ENCODE measurements around the gene ZSCAN5A. TPM values are rescaled to one million over a fixed set of nuclear protein-coding genes. Genes with fewer than 3 reads are reported as not detected.
"Not testable (repeated sequence)": the region's sequence is repeated elsewhere in the genome, so short reads cannot be mapped to it uniquely, and the experiment has no call there.

ZSCAN5A gene
- total RNA-seq, 1 donor from 2014 or later, result 4.3 TPM

- peak; percentile 96 for DNase-seq (ENCODE audit: low spot score)
- ATAC-seq, result peak; percentile 87
Observed at GRCh38 chr19:56315077-56315828, 614 bp upstream of the ZSCAN5A start.

- peak; percentile 33 for ATAC-seq
Observed at GRCh38 chr19:56314018-56314380, 640 bp downstream of the ZSCAN5A start.

GRCh38 chr19:56312787-56313657 is 1.6 kb downstream of the ZSCAN5A start:
- ATAC-seq (no peak), DNase-seq (ENCODE audit: low spot score) (no peak)

More at GRCh38 chr19:56314018-56314380, 640 bp downstream of the ZSCAN5A start:
- no peak for DNase-seq (ENCODE audit: low spot score)

GRCh38 chr19:56312342-56312741 is 2.3 kb downstream of the ZSCAN5A start:
- no peak for DNase-seq (ENCODE audit: low spot score)
- ATAC-seq, result no peak

- no peak for DNase-seq (ENCODE audit: low spot score)
- no peak for ATAC-seq
Observed at GRCh38 chr19:56310462-56310861, 4.2 kb downstream of the ZSCAN5A start.

- DNase-seq (ENCODE audit: low spot score), result no peak
- ATAC-seq, result no peak
Observed at GRCh38 chr19:56309511-56310185, 5.0 kb downstream of the ZSCAN5A start.

- ATAC-seq (peak; percentile 92), DNase-seq (ENCODE audit: low spot score) (no peak)
Observed at GRCh38 chr19:56308792-56309191, 5.8 kb downstream of the ZSCAN5A start.

GRCh38 chr19:56307062-56307461 is 7.6 kb downstream of the ZSCAN5A start:
- not testable (repeated sequence) for DNase-seq (ENCODE audit: low spot score); ATAC-seq

GRCh38 chr19:56306016-56306415 is 8.6 kb downstream of the ZSCAN5A start:
- no peak for ATAC-seq

GRCh38 chr19:56304243-56304642 is 10.4 kb downstream of the ZSCAN5A start:
- no peak for DNase-seq (ENCODE audit: low spot score)

More at GRCh38 chr19:56306016-56306415, 8.6 kb downstream of the ZSCAN5A start:
- no peak for DNase-seq (ENCODE audit: low spot score)

GRCh38 chr19:56301886-56302620 is 12.6 kb downstream of the ZSCAN5A start:
- ATAC-seq (no peak), DNase-seq (ENCODE audit: low spot score) (no peak)

More at GRCh38 chr19:56304243-56304642, 10.4 kb downstream of the ZSCAN5A start:
- no peak for ATAC-seq

GRCh38 chr19:56301155-56301554 is 13.5 kb downstream of the ZSCAN5A start:
- DNase-seq (ENCODE audit: low spot score) (no peak), ATAC-seq (no peak)

- ATAC-seq (no peak), DNase-seq (ENCODE audit: low spot score) (no peak)
Observed at GRCh38 chr19:56299688-56300087, 15.0 kb downstream of the ZSCAN5A start.

GRCh38 chr19:56297010-56297409 is 17.6 kb downstream of the ZSCAN5A start:
- ATAC-seq (no peak), DNase-seq (ENCODE audit: low spot score) (no peak)

GRCh38 chr19:56295531-56296455 is 18.8 kb downstream of the ZSCAN5A start:
- DNase-seq (ENCODE audit: low spot score) (no peak), ATAC-seq (no peak)

- no peak for ATAC-seq
- DNase-seq (ENCODE audit: low spot score), result no peak
Observed at GRCh38 chr19:56294549-56294948, 20.1 kb downstream of the ZSCAN5A start.

GRCh38 chr19:56291867-56292266 is 22.8 kb downstream of the ZSCAN5A start:
- DNase-seq (ENCODE audit: low spot score) (no peak), ATAC-seq (no peak)

GRCh38 chr19:56290104-56290503 is 24.5 kb downstream of the ZSCAN5A start:
- ATAC-seq, result no peak
- no peak for DNase-seq (ENCODE audit: low spot score)

- ATAC-seq (no peak), DNase-seq (ENCODE audit: low spot score) (no peak)
Observed at GRCh38 chr19:56284746-56285145, 29.9 kb downstream of the ZSCAN5A start.

GRCh38 chr19:56282809-56283208 is 31.8 kb downstream of the ZSCAN5A start:
- ATAC-seq (no peak), DNase-seq (ENCODE audit: low spot score) (no peak)

Data from left lobe of liver (tissue), 2 donors.